ENCODE results near the gene SHMT2. TPM values are rescaled to one million over a fixed set of nuclear protein-coding genes. Genes with fewer than 3 reads are reported as not detected.

The SHMT2 gene
- total RNA-seq, 2 experiments from 2014 or later: 194 to 357 TPM

- Mint-ChIP-seq H3K36me3 (no peaks in the 10 kb centered on the region), H3K9me3 (ENCODE audit: low read depth) (no peaks in the 10 kb centered on the region), H3K4me1 (peaks cover 30% of the 10 kb centered on the region), H3K4me3 (no peak overlapping the region), H3K27ac (no peak overlapping the region), H3K27me3 (peaks cover 36% of the 10 kb centered on the region)
- DNase-seq (no peak), ATAC-seq (no peak)
- CTCF ChIA-PET: interaction anchor here (0.6 to 15.4 kb wide), 24 partner anchors 15 to 529 kb away, joined by 3 to 647 read pairs (median 4); partner anchors contain the start of genes GLI1, NAB2, SHMT2 and STAC3
Measured at GRCh38 chr12:57212701-57213057, 16.8 kb upstream of the SHMT2 start.

- H3K27me3 Mint-ChIP-seq: peaks cover 41% of the 10 kb centered on the region
- peaks cover 30% of the 10 kb centered on the region for H3K4me1 Mint-ChIP-seq
- no peak overlapping the region for H3K27ac Mint-ChIP-seq
- no peak overlapping the region for H3K4me3 Mint-ChIP-seq
- ATAC-seq (peak; percentile 57), DNase-seq (peak; percentile 89)
- no peaks in the 10 kb centered on the region for H3K36me3 Mint-ChIP-seq
- CTCF ChIA-PET: interaction anchor here (0.6 to 15.4 kb wide), 37 partner anchors 14 to 1560 kb away, joined by 3 to 647 read pairs (median 4); partner anchors contain the start of genes GLI1, INHBE, NAB2 and SHMT2
- no peaks in the 10 kb centered on the region for H3K9me3 Mint-ChIP-seq (ENCODE audit: low read depth)
Measured at GRCh38 chr12:57213058-57213715, 16.3 kb upstream of the SHMT2 start.

GRCh38 chr12:57213763-57214397 is 15.6 kb upstream of the SHMT2 start:
- Mint-ChIP-seq H3K27ac (no peak overlapping the region), H3K4me1 (peaks cover 30% of the 10 kb centered on the region), H3K9me3 (ENCODE audit: low read depth) (no peaks in the 10 kb centered on the region), H3K4me3 (no peak overlapping the region), H3K36me3 (no peaks in the 10 kb centered on the region), H3K27me3 (peaks cover 48% of the 10 kb centered on the region)
- no peak for ATAC-seq
- DNase-seq: no peak
- CTCF ChIA-PET: interaction anchor here (0.6 to 15.4 kb wide), 42 partner anchors 8 to 1560 kb away, joined by 3 to 647 read pairs (median 4); partner anchors contain the start of genes GLI1, INHBE, SHMT2 and SMARCC2

DNA sequence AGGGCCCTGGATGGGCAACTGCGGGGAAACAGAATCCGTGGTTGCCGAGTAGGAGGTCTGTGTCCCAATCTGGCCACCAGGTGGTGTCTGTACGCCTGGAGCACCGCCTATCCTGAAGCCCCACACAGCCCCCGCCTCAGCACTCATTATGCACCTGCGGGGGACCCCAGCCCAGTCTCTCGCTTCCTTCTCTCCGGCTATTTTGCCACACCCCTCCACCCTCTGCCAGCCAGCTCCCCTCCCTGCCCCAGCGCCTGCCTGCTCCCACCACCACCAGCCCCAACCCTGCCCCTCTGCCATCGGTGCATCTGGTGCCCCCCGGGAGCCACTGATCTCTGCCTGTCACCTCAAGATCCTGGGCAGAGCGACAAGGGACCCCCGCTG is 15.1 kb upstream of the SHMT2 start:
- DNase-seq (peak; percentile 81), ATAC-seq (peak; percentile 59)
- peaks cover 53% of the 10 kb centered on the region for H3K27me3 Mint-ChIP-seq
- no peak overlapping the region for H3K27ac Mint-ChIP-seq
- H3K4me1 Mint-ChIP-seq: peaks cover 30% of the 10 kb centered on the region
- H3K4me3 Mint-ChIP-seq: no peak overlapping the region
- no peaks in the 10 kb centered on the region for H3K36me3 Mint-ChIP-seq
- H3K9me3 Mint-ChIP-seq (ENCODE audit: low read depth): no peaks in the 10 kb centered on the region
- CTCF ChIA-PET: interaction anchor here (0.6 to 15.4 kb wide), 29 partner anchors 9 to 1025 kb away, joined by 3 to 647 read pairs (median 5); partner anchors contain the start of genes GLI1, INHBE, SHMT2 and SMARCC2

- H3K27ac Mint-ChIP-seq: no peak overlapping the region
- H3K9me3 Mint-ChIP-seq (ENCODE audit: low read depth): no peaks in the 10 kb centered on the region
- H3K4me1 Mint-ChIP-seq: peaks cover 30% of the 10 kb centered on the region
- no peaks in the 10 kb centered on the region for H3K36me3 Mint-ChIP-seq
- CTCF ChIA-PET: interaction anchor here (0.6 to 15.4 kb wide), 13 partner anchors 9 to 243 kb away, joined by 3 to 647 read pairs (median 14); partner anchors contain the start of genes GLI1, INHBE, SHMT2 and STAC3
- DNase-seq: no peak
- peaks cover 58% of the 10 kb centered on the region for H3K27me3 Mint-ChIP-seq
- no peak for ATAC-seq
- no peak overlapping the region for H3K4me3 Mint-ChIP-seq
Measured at GRCh38 chr12:57215065-57215464, 14.4 kb upstream of the SHMT2 start.

- peak; percentile 43 for ATAC-seq
- Mint-ChIP-seq H3K4me1 (peaks cover 32% of the 10 kb centered on the region), H3K9me3 (ENCODE audit: low read depth) (no peaks in the 10 kb centered on the region), H3K36me3 (no peaks in the 10 kb centered on the region), H3K27me3 (peaks cover 61% of the 10 kb centered on the region), H3K27ac (no peak overlapping the region), H3K4me3 (peak overlapping the region; percentile 36)
- DNase-seq: peak; percentile 80
- CTCF ChIA-PET: interaction anchor here (0.7 to 15.4 kb wide), 3 partner anchors 12 to 104 kb away, joined by 3 to 647 read pairs (median 248); partner anchors contain the start of genes SHMT2, STAC3 and STAT6
Measured at GRCh38 chr12:57215668-57216013, 13.9 kb upstream of the SHMT2 start.

- peak within 1 kb of the TSS; percentile 52 for H3K4me3 Mint-ChIP-seq
- ATAC-seq (peak; percentile 34), DNase-seq (peak; percentile 52)
- peaks cover 35% of the 10 kb centered on the region for H3K4me1 Mint-ChIP-seq
- H3K9me3 Mint-ChIP-seq (ENCODE audit: low read depth): no peaks in the 10 kb centered on the region
- CTCF ChIA-PET: interaction anchor here (0.7 to 15.4 kb wide), 3 partner anchors 11 to 104 kb away, joined by 3 to 647 read pairs (median 248); partner anchors contain the start of genes SHMT2, STAC3 and STAT6
- peaks cover 67% of the 10 kb centered on the region for H3K27me3 Mint-ChIP-seq
- no peak within 1 kb of the TSS for H3K27ac Mint-ChIP-seq
- H3K36me3 Mint-ChIP-seq: no peaks in the 10 kb centered on the region
Measured at GRCh38 chr12:57216014-57216911, 13.2 kb upstream of the SHMT2 start, which contains the start of gene NXPH4. Gene NXPH4, plus strand, starts transcription at chr12:57216794. Its CDS starts 176 bp downstream, at chr12:57216970.

DNA sequence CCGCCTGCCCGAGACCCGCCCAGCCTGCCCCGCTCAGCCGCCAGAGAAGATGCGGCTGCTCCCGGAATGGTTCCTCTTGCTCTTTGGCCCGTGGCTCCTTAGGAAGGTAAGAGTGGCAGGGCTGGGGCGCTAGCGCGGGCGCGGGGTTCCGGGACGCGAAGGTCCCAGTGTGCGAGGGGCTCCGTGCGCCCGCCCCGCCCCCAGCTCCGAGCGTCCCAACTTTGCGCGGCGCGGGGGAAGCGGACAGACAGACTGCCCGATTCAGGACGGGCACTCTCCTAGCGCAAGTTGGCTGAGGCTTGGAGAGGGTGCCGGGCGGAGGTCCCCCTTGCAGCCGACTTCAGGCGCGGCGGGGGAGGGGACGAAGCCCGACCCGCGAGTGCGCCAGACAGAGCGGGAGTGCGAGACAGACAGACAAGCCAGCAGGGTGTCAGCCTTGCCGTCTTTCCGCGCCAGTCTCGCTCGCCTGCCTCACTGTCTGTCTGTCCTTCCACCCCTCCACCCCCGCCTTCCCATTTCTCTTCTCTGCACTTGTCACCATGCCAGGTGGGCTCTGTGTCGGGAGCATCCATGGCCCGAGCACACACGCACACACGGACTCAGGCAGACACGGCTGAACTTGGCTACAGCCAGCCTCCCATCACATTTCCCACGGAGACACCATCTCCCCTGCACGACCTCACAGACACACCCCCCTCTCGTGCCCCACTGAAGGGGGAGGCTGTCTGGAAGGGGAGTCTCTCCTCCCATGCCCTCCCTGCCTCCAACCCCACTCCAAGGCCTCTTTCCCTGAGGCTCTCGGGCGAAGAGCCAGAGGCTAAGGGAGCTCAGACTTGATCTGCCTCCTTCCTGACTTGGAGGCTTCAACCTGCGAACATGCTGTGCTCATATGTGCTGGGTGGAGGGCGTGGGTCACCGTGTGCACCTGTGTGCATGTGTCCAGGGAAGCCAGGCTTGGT is 12.3 kb upstream of the SHMT2 start:
- Mint-ChIP-seq H3K4me1 (peaks cover 42% of the 10 kb centered on the region), H3K27ac (no peak overlapping the region)

DNA sequence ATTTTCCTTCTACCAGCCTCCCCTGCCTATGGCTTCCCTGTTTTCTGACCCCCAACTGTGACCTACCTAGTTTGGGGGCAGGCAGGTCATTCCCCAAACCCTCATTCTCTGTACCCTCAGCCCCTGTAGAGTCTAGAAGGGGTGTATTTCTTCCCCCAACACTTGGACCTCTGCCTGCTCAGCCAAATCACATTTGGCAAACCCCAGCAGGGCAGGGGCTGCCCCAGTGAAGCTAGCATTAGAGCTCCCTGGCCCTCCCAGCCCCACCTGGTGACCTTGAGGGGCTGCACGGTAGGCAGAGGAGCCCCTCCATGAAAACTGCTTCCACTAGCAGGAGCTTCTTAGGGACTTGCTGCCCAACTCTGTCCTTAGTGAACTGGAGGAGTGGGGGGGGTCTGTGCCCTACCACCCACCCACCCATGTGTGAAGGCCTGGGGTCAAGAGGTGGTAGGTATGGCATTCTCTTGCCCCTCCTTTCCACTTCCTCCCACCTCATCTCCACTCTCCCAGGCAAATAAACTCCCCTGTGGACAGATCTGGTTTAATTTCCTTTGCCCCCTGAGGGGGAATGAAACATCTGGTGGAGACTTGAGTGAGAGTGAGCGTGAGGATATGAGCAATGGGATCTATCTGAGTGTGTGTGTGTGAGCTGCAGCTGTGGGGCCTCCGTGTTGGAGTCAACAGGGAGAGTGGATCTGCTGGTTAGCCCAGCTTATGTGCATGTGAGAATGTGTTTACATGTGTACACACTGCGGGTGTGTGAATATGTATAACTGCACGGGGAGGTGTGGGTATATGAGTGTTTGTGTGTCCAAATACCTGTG is 11.3 kb upstream of the SHMT2 start:
- CTCF ChIA-PET: interaction anchor here (0.6 to 15.4 kb wide), 5 partner anchors 9 to 237 kb away, joined by 3 to 647 read pairs (median 3); partner anchors contain the start of genes INHBE, SHMT2 and STAC3
- DNase-seq (no peak), ATAC-seq (no peak)
- H3K9me3 Mint-ChIP-seq (ENCODE audit: low read depth): no peaks in the 10 kb centered on the region
- H3K36me3 Mint-ChIP-seq: no peaks in the 10 kb centered on the region
- peaks cover 52% of the 10 kb centered on the region for H3K4me1 Mint-ChIP-seq
- H3K27ac Mint-ChIP-seq: no peak overlapping the region
- H3K4me3 Mint-ChIP-seq: no peak overlapping the region
- peaks cover 86% of the 10 kb centered on the region for H3K27me3 Mint-ChIP-seq

More for the DNA sequence above, 12.3 kb upstream of the SHMT2 start:
- Mint-ChIP-seq H3K4me3 (peak overlapping the region; percentile 52), H3K9me3 (ENCODE audit: low read depth) (no peaks in the 10 kb centered on the region), H3K36me3 (no peaks in the 10 kb centered on the region), H3K27me3 (peaks cover 77% of the 10 kb centered on the region)
- ATAC-seq: no peak
- CTCF ChIA-PET: interaction anchor here (1.0 to 15.4 kb wide), 3 partner anchors 10 to 105 kb away, joined by 3 to 647 read pairs (median 248); partner anchors contain the start of genes SHMT2 and STAC3
- no peak for DNase-seq

- H3K36me3 Mint-ChIP-seq: no peaks in the 10 kb centered on the region
- H3K4me1 Mint-ChIP-seq: peaks cover 50% of the 10 kb centered on the region
- CTCF ChIA-PET: interaction anchor here (8.5 to 15.4 kb wide), 2 partner anchors 8 to 25 kb away, joined by 248 to 647 read pairs; partner anchors contain the start of genes SHMT2 and STAC3
- H3K9me3 Mint-ChIP-seq (ENCODE audit: low read depth): no peaks in the 10 kb centered on the region
- H3K27ac Mint-ChIP-seq: no peak overlapping the region
- ATAC-seq (no peak), DNase-seq (no peak)
- H3K27me3 Mint-ChIP-seq: peaks cover 84% of the 10 kb centered on the region
- H3K4me3 Mint-ChIP-seq: no peak overlapping the region
Measured at GRCh38 chr12:57219205-57219992, 10.1 kb upstream of the SHMT2 start.

All from activated CD8-positive, alpha-beta memory T cell treated with anti-CD3 and anti-CD28 coated beads, Interleukin-2, amount 10 ng/mL, durations not matched to agents 7 days and 5 days (primary cell).